DMS53 treated with DMSO at 0.1 percent for 48 hours (cell line): ENCODE measurements around the gene REEP1.
"Not testable (repeated sequence)": the region's sequence is repeated elsewhere in the genome, so short reads cannot be mapped to it uniquely, and the experiment has no call there.

Experiments
- DNase-seq: peaks from one replicate; lab custom pipeline; 2025; ENCODE audit not compliant: unreplicated experiment; lab: John Stamatoyannopoulos, UW

The REEP1 gene

DNA sequence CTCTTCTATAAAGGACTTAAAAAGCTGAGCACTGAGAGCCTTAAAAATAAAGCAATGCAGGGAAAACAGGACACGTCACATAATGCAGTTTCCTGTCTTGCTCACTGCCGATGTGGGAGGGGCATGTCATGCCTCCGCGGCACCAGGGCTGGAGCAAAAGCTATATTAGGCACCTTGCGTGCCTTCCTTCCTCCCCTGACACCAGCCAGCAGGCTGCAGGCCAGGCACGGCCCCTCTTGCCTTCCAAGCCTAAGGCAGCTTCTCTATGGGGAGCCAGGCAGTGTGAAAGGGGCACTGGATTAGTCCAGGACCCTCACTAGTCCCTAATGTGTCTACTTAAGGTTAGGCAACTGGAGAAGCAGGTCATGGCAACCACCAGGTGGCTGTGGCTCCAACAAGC is 111.8 kb downstream of the REEP1 start:
- no peak for DNase-seq

DNA sequence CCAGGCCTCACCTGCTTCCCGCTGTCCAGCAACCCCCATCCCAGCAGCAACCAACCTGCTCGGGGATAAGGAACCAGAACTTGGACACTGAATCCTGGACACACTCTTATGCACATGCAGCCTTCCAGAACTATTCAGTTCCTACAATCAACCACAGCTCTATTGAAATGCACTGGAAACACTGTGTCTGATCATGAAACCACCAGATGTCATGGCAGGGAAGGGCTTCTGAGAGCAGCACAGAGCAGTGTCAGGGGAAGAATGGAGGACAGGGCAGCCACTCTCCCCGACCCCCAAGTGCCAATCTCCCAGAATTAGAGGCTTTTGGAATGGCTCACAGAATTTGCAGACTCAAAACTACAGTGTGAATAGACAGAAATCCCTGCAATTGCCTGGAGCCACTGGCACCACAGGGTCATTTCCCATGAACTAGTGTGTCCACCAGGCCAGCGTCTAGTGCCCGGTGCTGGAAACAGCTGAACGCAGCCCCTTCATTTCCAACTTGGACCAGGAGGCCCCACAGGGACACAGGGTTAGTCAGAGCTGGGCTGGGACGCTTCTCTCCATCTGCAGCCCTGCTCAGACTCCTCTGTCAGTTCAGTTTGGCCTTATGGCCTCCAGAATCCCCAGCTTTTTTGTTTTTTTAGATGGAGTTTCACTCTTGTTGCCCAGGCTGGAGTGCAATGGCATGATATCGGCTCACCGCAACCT is 112.6 kb downstream of the REEP1 start:
- no peak for DNase-seq

DNA sequence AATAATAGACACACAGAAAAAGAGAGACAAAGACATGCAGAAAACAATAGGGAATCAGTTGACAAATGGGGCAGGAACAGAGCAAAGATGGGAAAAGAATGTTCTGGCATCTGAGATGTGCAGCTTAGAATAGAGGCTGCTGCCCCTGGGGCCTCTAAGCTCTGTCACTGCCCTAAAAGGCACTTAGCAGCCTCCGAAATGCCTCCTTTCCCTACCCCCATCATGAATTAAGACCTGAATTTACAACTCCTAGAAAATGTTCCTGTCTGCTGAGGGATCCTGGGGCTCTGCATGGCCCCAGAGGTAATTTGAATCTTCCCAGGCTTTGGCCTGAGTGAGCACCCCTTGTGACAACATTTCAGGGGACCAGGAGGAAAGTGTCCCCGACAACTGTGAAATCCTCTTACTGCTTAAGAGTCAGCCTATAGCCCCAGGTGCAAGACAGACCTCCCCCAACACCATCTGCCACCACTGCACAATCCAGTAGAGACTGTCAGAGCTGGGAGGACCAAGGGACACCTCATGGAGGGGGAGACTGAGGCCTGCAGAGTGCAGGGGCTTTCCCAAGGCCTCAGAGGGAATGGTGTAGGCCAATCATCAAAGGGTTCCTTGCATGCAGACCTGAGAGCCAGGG is 113.4 kb downstream of the REEP1 start:
- no peak for DNase-seq

DNA sequence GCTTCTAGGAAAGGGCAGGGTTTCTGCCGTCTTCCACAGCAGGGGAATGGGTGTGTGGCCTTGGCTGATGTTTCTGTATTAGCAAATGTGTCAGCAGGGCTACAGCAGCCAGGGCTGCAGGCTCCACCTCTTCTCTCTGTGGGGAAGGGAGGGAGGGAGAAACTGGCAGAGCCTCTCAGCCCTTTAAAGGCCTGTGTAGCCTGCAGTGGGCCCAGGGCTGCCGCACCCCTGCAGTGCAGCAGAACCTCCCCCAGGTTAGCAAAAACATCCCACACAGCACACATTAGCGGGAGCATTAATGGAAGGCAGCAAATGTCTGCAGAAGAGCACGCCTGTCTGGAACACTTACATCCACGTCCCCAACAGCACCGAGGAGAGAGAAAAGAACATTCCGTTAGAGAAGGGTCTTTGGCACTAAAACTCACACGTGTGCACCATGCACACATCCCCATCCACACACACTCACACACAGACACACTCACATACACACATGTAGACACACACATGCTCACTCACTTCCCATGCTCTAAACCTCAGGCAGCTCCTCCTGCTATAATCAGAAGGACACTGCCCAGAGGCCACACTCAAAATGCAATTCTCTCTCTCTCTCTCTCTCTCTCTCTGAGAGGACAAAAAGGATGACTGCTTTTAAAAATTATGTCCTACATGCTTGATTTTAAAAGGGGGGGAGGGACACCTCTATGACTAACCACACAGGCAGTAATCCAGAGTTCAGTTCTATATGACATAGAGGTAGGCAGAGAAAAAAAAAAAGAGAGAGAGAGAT is 114.1 kb downstream of the REEP1 start:
- DNase-seq, result no peak

DNA sequence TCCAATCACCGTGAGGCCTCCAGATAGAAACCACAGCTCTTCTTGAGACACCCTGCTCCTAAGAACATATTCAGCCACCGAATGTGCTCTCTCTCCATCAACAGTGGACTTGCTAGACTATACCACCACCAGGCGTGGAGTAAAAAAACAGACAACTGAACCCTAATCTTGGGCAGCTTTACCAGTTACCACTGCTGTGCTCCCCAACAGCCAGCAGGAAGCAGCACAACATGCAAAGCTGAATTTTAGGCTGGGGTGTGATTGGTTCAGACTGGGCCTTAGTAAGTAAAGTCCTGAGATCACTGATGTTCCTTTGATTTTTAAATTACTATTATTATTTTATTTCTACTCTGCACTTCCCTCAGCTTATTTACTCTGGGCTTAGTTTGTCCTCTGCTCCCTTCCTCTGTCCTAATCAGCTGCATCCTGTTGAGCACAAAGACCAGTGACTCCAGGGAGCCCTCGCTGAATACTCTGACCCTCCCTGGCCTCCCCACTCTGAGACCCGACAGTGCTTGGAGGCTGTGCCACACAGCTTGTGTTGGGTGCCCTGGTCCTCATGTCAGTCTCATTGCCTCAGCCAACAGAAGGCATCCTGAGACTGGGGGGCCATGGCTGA is 116.3 kb downstream of the REEP1 start:
- peak; percentile 64 for DNase-seq

DNA sequence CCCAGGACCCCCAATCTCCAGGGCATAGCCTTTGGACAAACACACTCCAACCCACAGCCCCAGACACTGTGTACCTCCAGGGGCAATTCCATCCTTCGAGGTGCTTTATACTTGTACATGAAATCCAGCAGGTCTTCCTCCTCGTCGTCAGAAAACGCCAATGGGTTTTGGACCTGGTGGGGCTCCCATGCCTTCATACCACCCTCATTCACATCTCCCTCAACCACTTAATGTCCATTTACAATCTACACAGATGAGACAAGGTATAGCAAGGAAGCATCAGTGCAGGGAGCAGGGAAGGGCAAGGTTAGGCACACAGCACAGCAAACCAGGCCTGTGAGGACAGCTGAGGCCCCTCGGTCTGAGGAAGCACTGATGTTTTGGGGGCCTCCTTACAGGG is 117.5 kb downstream of the REEP1 start:
- no peak for DNase-seq

DNA sequence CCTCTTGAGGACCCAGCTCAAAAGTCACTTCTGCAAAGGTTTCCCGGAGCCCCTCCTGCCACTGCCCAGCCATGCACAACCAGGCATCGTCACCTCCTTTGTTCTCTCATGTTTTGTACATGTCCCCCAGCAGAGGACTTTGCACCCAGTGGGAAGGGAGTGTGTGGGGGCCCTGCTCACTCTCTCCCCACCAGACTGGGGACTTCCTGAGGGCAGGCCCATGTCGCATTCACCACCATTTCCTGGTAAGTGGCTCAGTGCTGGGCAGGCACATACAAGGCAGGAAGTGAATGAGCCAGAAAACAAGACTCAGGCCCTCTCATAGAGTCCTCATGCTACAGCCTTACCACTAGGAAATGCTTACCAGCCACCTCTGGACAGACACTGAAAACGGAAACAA is 119.3 kb downstream of the REEP1 start:
- no peak for DNase-seq

DNA sequence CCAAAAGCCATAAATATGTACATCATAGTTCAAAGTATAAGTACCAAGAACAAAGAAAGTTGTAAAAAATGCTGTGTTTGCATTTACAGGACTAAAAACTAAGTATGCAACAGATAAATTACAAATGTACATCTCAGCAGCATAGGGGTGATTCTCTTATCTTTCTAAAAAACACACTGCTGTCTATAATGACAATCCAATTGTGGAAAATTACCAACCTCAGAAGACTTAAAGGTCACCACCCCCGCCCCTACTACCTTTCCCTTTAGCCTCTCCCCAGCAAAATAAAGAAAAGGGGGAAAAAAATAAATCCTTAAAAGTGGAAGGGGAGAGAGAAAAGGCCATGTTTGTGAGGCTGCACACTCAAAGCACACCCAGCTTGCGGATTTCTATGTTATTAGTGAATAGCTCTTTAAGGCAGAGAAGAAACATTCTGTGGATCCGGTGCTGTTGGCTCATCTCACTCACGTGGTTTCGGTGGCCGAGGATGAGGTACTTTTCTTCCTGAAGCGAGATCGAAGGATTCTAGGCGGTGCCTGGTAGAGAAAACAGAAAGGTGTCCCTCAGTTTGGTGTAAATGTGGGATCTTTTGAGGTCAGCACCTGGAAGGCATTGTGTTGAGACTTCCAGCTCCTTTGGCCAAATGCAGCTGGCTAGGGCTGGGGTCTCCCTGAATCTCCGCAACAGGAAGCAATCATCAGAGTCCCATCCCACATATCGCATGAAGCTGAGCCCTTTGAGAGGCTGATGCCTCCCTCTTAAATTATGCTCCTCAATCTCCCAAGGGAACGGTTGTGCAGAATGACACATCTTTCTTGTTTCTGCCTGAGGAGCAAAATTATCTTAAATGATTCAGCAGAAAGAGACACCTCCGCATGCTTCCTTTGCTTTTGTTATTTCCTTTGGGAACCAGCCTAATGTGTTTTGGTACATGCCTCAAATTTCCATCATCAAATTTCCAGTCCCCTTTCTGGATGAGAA is 120.6 kb downstream of the REEP1 start:
- no peak for DNase-seq

DNA sequence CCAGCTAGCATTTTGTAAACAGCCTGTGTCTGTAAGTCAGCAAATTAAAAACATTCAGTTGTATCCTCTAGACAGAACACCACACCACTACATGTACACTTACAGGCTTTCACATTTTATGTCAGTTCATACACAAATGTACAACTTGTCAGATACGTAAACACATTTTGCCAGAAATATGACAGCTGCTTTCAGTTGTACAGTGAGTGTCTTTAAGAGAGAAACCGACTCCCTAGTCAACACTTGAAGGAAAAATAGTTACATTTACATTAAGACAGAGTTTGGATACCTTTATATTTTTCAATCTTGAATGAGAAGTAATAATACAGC is 123.0 kb downstream of the REEP1 start:
- DNase-seq, result no peak

DNA sequence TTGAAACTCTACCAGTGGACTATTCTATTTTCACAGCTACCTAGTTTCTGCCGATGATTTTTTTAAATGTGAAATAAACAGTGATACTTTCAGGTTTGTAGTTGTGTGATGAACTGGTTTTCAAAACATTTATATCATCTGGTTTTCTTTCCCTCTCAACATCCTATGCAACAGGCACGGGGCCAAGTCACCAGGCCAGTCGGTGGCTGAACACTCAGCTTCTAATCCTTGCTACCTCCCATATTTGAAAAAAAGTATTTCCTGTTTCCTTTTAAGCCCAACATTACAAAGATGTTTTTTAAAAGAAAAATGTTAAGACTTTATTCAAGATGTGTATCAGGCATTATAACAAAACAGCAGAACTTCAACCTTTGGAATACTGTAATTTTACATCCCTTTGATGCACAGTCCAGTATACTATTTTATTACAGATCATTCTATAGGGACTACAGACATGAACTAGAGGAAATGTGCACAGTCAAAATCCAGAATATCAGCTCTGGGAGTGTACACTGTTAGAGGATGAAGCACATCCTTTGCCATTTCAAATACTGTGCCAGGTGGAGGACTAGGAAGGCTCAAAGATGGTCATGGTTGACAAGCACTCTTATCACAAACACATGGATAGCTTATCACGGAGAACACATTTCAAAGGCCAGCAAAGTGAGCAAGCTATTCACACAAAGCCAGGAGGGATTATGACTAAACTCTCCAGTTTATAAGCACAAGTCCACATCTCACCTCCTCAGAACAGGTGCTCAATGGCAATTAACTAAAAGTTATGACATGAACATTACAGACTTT is 123.5 kb downstream of the REEP1 start:
- DNase-seq, result peak; percentile 97

DNA sequence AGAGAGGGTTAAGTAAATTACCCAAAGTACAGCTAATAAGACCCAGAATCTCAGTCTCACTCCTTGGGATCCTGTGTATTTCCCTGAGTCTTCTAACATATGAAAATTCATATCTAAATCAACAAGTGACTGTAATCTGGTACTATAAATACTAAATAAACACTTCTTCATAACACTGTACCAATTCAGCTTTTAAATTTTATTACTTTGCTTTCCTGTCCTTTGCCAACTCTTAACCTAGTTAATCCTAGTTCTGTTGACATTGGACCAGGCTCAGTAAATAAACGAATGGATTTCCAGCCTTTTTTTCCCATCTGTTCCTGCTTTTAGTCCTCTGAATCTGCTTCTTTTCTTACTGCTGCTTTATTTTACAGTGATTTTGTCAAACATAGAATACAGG is 124.4 kb downstream of the REEP1 start:
- peak; percentile 73 for DNase-seq

DNA sequence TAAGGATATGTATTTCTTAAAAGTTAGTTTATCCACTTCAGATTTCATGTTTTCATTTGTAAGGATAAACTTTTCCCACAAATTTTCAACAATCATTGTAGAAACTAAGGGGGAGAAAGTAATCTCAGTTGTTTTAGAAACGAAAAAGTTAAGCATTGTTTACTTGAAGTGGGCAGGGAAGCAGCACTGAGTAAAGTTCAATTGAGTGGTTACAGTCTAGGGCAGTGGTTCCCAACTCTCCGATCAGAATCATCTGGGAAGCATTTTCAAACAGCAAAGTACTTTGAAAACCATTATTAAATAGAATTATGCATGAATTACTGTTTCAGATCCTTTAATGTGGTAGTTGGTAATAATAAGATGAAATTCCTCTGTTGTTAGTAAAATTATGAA is 125.6 kb downstream of the REEP1 start:
- no peak for DNase-seq

DNA sequence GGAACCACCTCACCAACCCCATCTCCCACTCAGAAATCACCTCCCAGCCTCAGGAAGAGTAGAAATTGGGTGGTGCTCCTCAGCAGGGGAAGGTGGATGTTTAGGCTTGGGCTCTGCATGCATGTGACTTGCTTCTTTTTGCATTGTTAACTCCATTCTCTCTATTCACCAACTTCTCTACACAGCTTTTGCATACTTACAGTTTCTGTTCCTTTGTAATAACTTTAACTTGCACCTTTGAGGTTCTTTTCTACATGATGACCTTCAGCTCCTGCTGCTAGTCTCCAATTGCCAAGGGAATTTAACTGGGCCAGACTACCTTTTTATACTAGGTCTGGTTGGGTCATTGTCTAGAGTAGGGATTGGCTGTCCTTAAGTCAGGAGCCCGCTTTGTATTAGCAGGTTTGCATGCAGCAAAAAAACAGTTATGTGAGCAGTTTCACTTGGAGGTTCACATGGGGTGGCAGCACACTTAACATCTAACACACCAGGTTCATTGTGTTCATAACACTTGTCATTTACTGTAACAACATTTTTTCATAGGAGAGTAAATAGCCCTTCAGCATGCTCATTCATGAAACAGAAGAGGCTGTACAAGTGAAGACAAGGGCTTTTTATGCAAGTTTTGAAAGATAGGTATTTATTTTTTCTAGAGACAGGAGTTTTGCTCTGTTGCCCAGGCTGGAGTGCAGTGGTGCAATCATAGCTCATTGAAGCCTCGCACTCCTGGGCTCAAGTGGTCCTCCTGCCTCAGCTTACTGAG is 126.2 kb downstream of the REEP1 start:
- DNase-seq, result peak; percentile 37

DNA sequence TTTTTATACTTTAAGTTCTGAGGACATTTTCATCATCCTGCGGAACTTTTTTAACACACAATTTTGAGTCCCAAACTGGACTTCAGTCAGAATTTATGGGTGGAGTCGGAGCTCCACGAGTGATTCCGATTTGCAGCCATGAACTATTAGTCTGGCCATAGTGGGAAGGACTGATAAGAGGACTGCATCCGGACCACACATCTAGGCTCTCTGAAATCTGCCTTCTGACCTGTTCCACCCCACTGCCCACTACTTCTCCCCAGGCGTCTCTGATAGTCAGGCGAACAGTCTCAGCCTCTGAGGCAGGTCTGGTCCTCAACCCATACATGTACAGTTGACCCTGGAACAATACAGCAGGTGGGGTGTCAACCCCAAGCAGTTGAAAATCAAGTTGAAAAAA is 133.0 kb downstream of the REEP1 start:
- no peak for DNase-seq

DNA sequence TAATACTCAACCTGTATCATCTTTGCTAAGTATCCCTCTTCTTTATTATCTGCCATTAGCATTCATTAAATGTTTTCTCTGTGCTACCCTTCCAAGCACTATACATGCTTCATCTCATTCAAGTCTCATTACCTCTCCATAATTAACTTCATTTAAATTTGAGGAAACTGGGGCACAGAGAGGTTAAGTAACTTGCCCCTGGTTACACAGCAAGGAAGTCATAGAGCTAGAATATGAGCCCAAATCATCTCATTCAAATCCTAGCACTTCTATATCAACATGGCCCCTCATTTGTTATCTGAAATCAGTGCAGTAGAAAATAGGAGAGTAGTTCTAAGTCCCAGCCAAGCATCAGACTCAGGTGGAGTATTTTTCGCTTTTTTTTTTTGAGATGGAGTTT is 133.8 kb downstream of the REEP1 start:
- no peak for DNase-seq

DNA sequence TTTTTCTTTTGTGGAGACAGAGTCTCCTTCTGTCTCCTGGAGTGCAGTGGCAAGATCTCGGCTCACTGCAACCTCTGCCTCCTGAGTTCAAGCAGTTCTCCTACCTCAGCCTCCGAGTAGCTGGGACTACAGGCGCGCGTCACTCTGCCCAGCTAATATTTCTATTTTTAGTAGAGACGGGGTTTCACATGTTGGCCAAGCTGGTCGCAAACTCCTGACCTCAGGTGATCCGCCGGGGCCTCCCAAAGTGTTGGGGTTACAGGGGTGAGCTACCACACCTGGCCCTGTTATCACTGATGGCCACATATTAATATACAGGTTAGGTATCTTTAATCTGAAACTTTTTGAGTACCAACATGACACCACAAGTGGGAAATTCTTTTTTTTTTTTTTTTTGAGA is 134.7 kb downstream of the REEP1 start:
- no peak for DNase-seq

DNA sequence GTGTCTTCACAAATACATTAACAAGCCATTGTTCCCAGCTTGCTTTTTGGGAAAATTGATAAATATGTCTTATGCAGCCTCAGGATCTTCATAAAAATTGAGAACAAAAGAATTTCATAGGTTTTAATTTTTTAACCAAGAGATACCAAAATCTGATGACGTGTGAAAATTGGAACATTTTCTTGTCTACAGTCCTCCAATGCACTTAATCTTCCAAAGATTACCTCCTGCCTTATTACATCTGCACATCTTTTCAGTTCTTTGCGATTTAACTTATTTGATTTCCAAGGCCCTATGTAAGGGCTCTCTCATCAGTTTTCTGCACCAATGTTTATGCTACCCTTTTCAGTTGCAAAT is 135.1 kb downstream of the REEP1 start:
- no peak for DNase-seq

DNA sequence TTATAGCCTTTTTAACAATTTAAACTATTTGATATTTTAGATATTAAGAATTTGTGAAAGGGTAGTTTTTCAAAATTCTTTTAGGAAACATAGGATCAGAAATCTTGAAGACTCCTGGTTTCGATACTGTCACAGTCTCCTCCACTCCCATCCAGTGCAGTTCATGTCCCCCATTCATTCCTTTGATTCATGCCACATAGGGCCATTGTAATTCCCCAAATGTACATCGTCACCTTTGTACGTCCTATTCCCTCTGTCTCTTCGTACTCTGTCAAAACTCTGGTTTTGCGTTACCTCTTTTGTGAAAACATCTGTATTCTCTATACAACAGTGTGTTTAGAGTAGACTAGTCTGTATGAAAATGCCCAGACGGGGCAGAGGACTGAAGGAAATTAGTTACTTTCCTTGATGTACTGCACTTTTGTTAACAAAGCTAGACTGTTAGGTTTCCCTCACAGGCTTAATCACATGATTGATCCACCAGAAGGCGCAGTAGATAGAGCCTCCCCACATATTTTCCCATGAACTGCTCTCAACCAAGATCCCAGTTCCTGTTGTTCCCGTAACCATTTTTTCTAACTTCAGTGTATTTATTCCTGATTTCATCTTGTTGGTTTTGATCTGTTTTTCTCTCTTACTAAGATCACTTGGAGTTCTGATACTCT is 135.6 kb downstream of the REEP1 start:
- DNase-seq, result no peak

DNA sequence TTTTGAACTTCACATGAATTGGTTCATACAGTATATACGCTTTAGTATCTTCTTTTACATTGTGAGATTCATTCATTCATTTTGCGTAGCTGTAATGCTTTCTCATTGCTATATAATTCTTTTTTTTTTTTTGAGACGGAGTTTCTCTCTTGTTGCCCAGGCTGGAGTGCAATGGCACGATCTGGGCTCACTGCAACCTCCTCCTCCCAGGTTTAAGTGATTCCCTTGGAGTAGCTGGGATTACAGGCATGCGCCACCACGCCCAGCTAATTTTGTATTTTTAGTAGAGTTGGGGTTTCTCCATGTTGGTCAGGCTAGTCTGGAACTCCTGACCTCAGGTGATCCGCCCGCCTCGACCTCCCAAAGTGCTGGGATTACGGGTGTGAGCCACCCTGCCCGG is 136.9 kb downstream of the REEP1 start:
- not testable (repeated sequence) for DNase-seq
